Fibroblast of lung (primary cell): ENCODE measurements around the gene CCDC157. TPM values are rescaled to one million over a fixed set of nuclear protein-coding genes. Genes with fewer than 3 reads are reported as not detected.

Experiments used
- DNase-seq, 2 donors: peaks; one replicate each; pipeline versions ENCODE4 v3.0.0 to v3.0.0-alpha.2; 2010; ENCODE audit warnings: low read depth in 2 of 2
- H2AFZ ChIP-seq: 2 replicates; pipeline ENCODE4 v1.5.1; 2012; ENCODE audit warnings: low read length, control low read depth, inconsistent platforms
- H3K27ac ChIP-seq: 2 replicates; pipeline ENCODE4 v1.5.1; 2011; ENCODE audit warnings: low read length, control low read depth; ENCODE audit not compliant: insufficient read depth
- H3K27me3 ChIP-seq: 2 replicates; pipeline ENCODE4 v1.5.1; 2011; ENCODE audit warnings: mild to moderate bottlenecking, low read length; ENCODE audit not compliant: control insufficient read depth, insufficient read depth
- H3K36me3 ChIP-seq: 2 replicates; pipeline ENCODE4 v1.5.1; 2011; ENCODE audit warnings: low read length; ENCODE audit not compliant: control insufficient read depth, insufficient read depth
- H3K4me1 ChIP-seq: 2 replicates; pipeline ENCODE4 v1.5.1; 2011; ENCODE audit warnings: low read length; ENCODE audit not compliant: control insufficient read depth, insufficient read depth; ENCODE audit errors: extremely low read depth
- H3K4me2 ChIP-seq: 2 replicates; pipeline ENCODE4 v1.5.1; 2011; ENCODE audit warnings: low read length, control low read depth; ENCODE audit not compliant: insufficient read depth; ENCODE audit errors: extremely low read depth
- H3K4me3 ChIP-seq, 4 experiments: fragments of 200-600 bp in 1 of 4; sonication (generic) in 1 of 4; replicated peaks in 1 of 4; 2 replicates each; pipeline ENCODE4 v1.5.1; 2011 to 2016; ENCODE audit warnings: low read length in 4 of 4, low read depth in 3 of 4, mild to moderate bottlenecking in 3 of 4, control low read depth in 2 of 4, inconsistent platforms in 1 of 4, mixed read lengths in 1 of 4; ENCODE audit not compliant: insufficient read depth in 1 of 4; ENCODE audit errors: control extremely low read depth in 1 of 4
- H3K79me2 ChIP-seq: 2 replicates; pipeline ENCODE4 v1.5.1; 2012; ENCODE audit warnings: mild to moderate bottlenecking, low read length, inconsistent platforms; ENCODE audit not compliant: control insufficient read depth, insufficient read depth
- H3K9ac ChIP-seq: 2 replicates; pipeline ENCODE4 v1.5.1; 2011; ENCODE audit warnings: mild to moderate bottlenecking, low read length, control low read depth; ENCODE audit not compliant: insufficient read depth
- H3K9me3 ChIP-seq: 2 replicates; pipeline ENCODE4 v1.5.1; 2012; ENCODE audit warnings: low read depth, low read length; ENCODE audit not compliant: control insufficient read depth, insufficient read depth
- H4K20me1 ChIP-seq: 2 replicates; pipeline ENCODE4 v1.5.1; 2011; ENCODE audit warnings: low read length; ENCODE audit not compliant: control insufficient read depth, insufficient read depth; ENCODE audit errors: extremely low read depth
- CTCF ChIP-seq, 2 donors: IDR thresholded peaks in 1 of 2; conservative IDR thresholded peaks in 1 of 2; 1 replicate in 1 of 2; 2 replicates in 1 of 2; pipeline ENCODE4 v1.5.1; 2011 to 2012; ENCODE audit warnings: low read length in 2 of 2, control low read depth in 1 of 2, inconsistent platforms in 1 of 2, low read depth in 1 of 2, mild to moderate bottlenecking in 1 of 2
- EZH2 ChIP-seq: IDR thresholded peaks from 2 replicates; pipeline ENCODE4 v1.5.1; 2012; ENCODE audit warnings: low read length, control low read depth, mild to moderate bottlenecking; ENCODE audit errors: missing control alignments
- polyA plus RNA-seq, 2 donors: library from polyadenylated mRNA; depleted of rRNA in 1 of 2; stranded (reverse) in 1 of 2; unstranded in 1 of 2; fragments of >200 nt; gene quantifications; 2 replicates each; pipeline ENCODE4 v1.2.1, GENCODE V29; 2011 to 2012; ENCODE audit warnings: missing spikeins in 1 of 2
- total RNA-seq: library from RNA; depleted of rRNA; stranded (reverse); fragments of >200 nt; gene quantifications from 2 replicates; pipeline ENCODE4 v1.2.1, GENCODE V29; 2014

Gene CCDC157
- total and polyA plus RNA-seq, 2 donors (not counting 1 experiment from before 2014, with no cell fraction given) = 0.77 to 1.5 TPM

- no peak overlapping the region for H3K4me3 ChIP-seq
- DNase-seq = no peak
- TF ChIP-seq CTCF (conservative IDR thresholded peaks at IDR 0.05 in 1 of 2, IDR thresholded peaks at IDR 0.05 in 1 of 2; ENCODE audit: low read depth in 1 of 2, low read length in 2 of 2) (no peak), EZH2 (no peak)
- H3K36me3 ChIP-seq = peaks cover 10% of the 10 kb centered on the region
- H4K20me1 ChIP-seq = no peaks in the 10 kb centered on the region
- H3K27ac ChIP-seq = no peak overlapping the region
- no peak overlapping the region for H3K4me2 ChIP-seq
- no peaks in the 10 kb centered on the region for H3K27me3 ChIP-seq
- no peaks in the 10 kb centered on the region for H3K4me1 ChIP-seq
- H2AFZ ChIP-seq = no peak overlapping the region
- H3K9me3 ChIP-seq = no peaks in the 10 kb centered on the region
- no peaks in the 10 kb centered on the region for H3K79me2 ChIP-seq
- no peak overlapping the region for H3K9ac ChIP-seq
Measured at GRCh38 chr22:30380011-30380410, 23.2 kb downstream of the CCDC157 start.

GRCh38 chr22:30381264-30381663, 24.5 kb downstream of the CCDC157 start:
- Histone ChIP-seq H3K9me3 (no peaks in the 10 kb centered on the region), H3K36me3 (peaks cover 10% of the 10 kb centered on the region), H3K79me2 (no peaks in the 10 kb centered on the region), H3K4me2 (no peak overlapping the region), H2AFZ (no peak overlapping the region), H3K27me3 (no peaks in the 10 kb centered on the region), H3K27ac (no peak overlapping the region), H3K4me3 (no peak overlapping the region), H3K9ac (no peak overlapping the region), H4K20me1 (no peaks in the 10 kb centered on the region), H3K4me1 (no peaks in the 10 kb centered on the region)
- TF ChIP-seq EZH2 (no peak), CTCF (conservative IDR thresholded peaks at IDR 0.05 in 1 of 2, IDR thresholded peaks at IDR 0.05 in 1 of 2; ENCODE audit: low read depth in 1 of 2, low read length in 2 of 2) (no peak)
- no peak for DNase-seq

GRCh38 chr22:30382340-30382739, 25.5 kb downstream of the CCDC157 start:
- Histone ChIP-seq H3K9ac (no peak overlapping the region), H3K36me3 (peaks cover 7% of the 10 kb centered on the region), H3K79me2 (no peaks in the 10 kb centered on the region), H2AFZ (no peak overlapping the region), H3K4me3 (no peak overlapping the region), H4K20me1 (no peaks in the 10 kb centered on the region), H3K27me3 (no peaks in the 10 kb centered on the region), H3K4me1 (no peaks in the 10 kb centered on the region), H3K4me2 (no peak overlapping the region), H3K9me3 (no peaks in the 10 kb centered on the region), H3K27ac (no peak overlapping the region)
- DNase-seq = no peak
- TF ChIP-seq CTCF (conservative IDR thresholded peaks at IDR 0.05 in 1 of 2, IDR thresholded peaks at IDR 0.05 in 1 of 2; ENCODE audit: low read depth in 1 of 2, low read length in 2 of 2) = no peak
- TF ChIP-seq EZH2 = no peak
